GM12892 (cell line): Measurements from ENCODE around the gene TSC22D1.
"Not testable (repeated sequence)": the region's sequence is repeated elsewhere in the genome, so short reads cannot be mapped to it uniquely, and the experiment has no call there.

Source experiments
- POLR2A ChIP-seq: IDR thresholded peaks from 2 replicates; pipeline ENCODE4 v1.6.1; 2011; ENCODE audit warnings: low read depth, low read length, control low read depth
- POLR2AphosphoS5 ChIP-seq: IDR thresholded peaks from 2 replicates; pipeline ENCODE4 v1.6.1; 2011; ENCODE audit warnings: low read depth, low read length, control low read depth
- TAF1 ChIP-seq: IDR thresholded peaks from 2 replicates; pipeline ENCODE4 v1.6.1; 2011; ENCODE audit warnings: low read depth, mild to moderate bottlenecking, control low read depth, low read length, borderline replicate concordance

GRCh38 chr13:44456212-44456611 is 119.9 kb downstream of the TSC22D1 start:
- not testable (repeated sequence) for TF ChIP-seq POLR2A, POLR2AphosphoS5, TAF1
